Measurements from ENCODE around the gene CUTA. TPM values are rescaled to one million over a fixed set of nuclear protein-coding genes. Genes with fewer than 3 reads are reported as not detected.

CUTA gene
- total and polyA plus RNA-seq, 2 of the 13 experiments (the other 11 are each of a cell fraction or from before 2014, with no cell fraction given): 170 to 180 TPM

- WGBS (ENCODE audit: low lambda C conversion rate): 27% methylated on average over 22 of the region's 22 CpGs
These were observed 1.9 kb upstream of the CUTA start, which contains the start of gene SYNGAP1 for GRCh38 chr6:33419580-33420490. SYNGAP1 (plus strand) TSS chr6:33420065; CDS start chr6:33420265, 200 bp downstream.

GRCh38 chr6:33418690-33419291, 884 bp upstream of the CUTA start:
- WGBS (ENCODE audit: low lambda C conversion rate): 35% methylated on average over 8 of the region's 8 CpGs
- in situ Hi-C loops (cut with HindIII; ENCODE audit: extremely low pct_ligation_motif_present, low pct_unique_long_range_greater_than_20kb) (loop anchor here (10.0 to 25.0 kb wide), 2 partner anchors 131 to 214 kb away; partner anchors contain the start of genes B3GALT4, HSD17B8, PFDN6 and RGL2), intact Hi-C loops (cut with micrococcal nuclease; ENCODE audit: unreplicated experiment) (loop anchor here (1.0 kb wide), 2 partner anchors 8 to 27 kb away; partner anchors contain the start of gene KIFC1)
- Histone ChIP-seq H2AFZ (ENCODE audit: low read length) (no peak overlapping the region), H3K27me3 (ENCODE audit: control insufficient read depth in 1 of 2, insufficient read depth in 2 of 2, low read length in 2 of 2) (peaks cover 2 to 28% of the 10 kb centered on the region in 2 experiments; a peak in 3 of 5 replicates), H3K36me3 (replicated peaks in 1 of 2; ENCODE audit: control insufficient read depth in 1 of 2, insufficient read depth in 2 of 2, low read length in 2 of 2) (peaks cover 12 to 16% of the 10 kb centered on the region in 2 experiments), H3K4me1 (ENCODE audit: insufficient read depth, low read length) (peaks cover 42% of the 10 kb centered on the region), H4K20me1 (ENCODE audit: insufficient read depth, low read length) (no peaks in the 10 kb centered on the region), H3K4me2 (ENCODE audit: low read depth, low read length) (peak overlapping the region; percentile 97), H3K9ac (ENCODE audit: insufficient read depth, low read depth, low read length) (peak overlapping the region; percentile 74), H3K4me3 (replicated peaks in 1 of 3; ENCODE audit: insufficient read depth in 1 of 3, low read depth in 2 of 3, low read length in 3 of 3) (peak overlapping the region; percentile 13 to 96 (median 44); a peak in 5 of 6 replicates), H3K79me2 (ENCODE audit: insufficient read depth, low read length) (peaks cover 21% of the 10 kb centered on the region), H3K9me3 (ENCODE audit: low read length) (no peaks in the 10 kb centered on the region), H3K27ac (ENCODE audit: extremely low read length, insufficient read depth, low read length) (peak overlapping the region; percentile 71)
- no peak for FAIRE-seq
- CTCF ChIA-PET (ENCODE audit: low intra/inter-chr PET ratio, low total read pairs): no interaction called here
- no peak for ATAC-seq
- DNase-seq (ENCODE audit: low spot score): no peak
- BruUV-seq (replicated peaks): TSS peak; percentile 93
- POLR2A ChIA-PET: interaction anchor here (0.6 to 2.8 kb wide), 18 partner anchors 8 to 447 kb away, joined by 3 to 23 read pairs (median 6); partner anchors contain the start of genes PFDN6, RPS18, VPS52 and WDR46
- peak; percentile 5; the same call in 1 of the 2 replicates for TF ChIP-seq ZNF414 (CRISPR knock-in tag; IDR thresholded peaks at IDR 0.05)
- TF ChIP-seq MTF2 (CRISPR knock-in tag; IDR thresholded peaks at IDR 0.05; ENCODE audit: borderline replicate concordance): no peak
- TF ChIP-seq HNRNPLL (IDR thresholded peaks at IDR 0.05; ENCODE audit: low read depth, low read length, poor library complexity, severe bottlenecking): no peak
- TF ChIP-seq ADNP (CRISPR knock-in tag; IDR thresholded peaks at IDR 0.05): peak; percentile 26; the same call in 1 of the 2 replicates
- peak; percentile 27; the same call in 1 of the 2 replicates for TF ChIP-seq ARHGAP35 (CRISPR knock-in tag; IDR thresholded peaks at IDR 0.05; ENCODE audit: borderline replicate concordance)
- TF ChIP-seq BORCS8-MEF2B (CRISPR knock-in tag; IDR thresholded peaks at IDR 0.05): no peak
- no peak for TF ChIP-seq ZNF570 (CRISPR knock-in tag; IDR thresholded peaks at IDR 0.05; ENCODE audit: borderline replicate concordance)
- no peak for TF ChIP-seq ZNF280B (CRISPR knock-in tag; IDR thresholded peaks at IDR 0.05; ENCODE audit: borderline replicate concordance)

More at GRCh38 chr6:33419580-33420490, 1.9 kb upstream of the CUTA start, which contains the start of gene SYNGAP1:
- no peak for TF ChIP-seq ZSCAN12 (CRISPR knock-in tag; IDR thresholded peaks at IDR 0.05)
- no peak for TF ChIP-seq CHD2 (IDR thresholded peaks at IDR 0.05; ENCODE audit: low read depth, low read length)
- peak; percentile 60; the same call in 1 of the 2 replicates for TF ChIP-seq ZSCAN25 (CRISPR knock-in tag; IDR thresholded peaks at IDR 0.05)
- TF ChIP-seq ZNF740 (CRISPR knock-in tag; IDR thresholded peaks at IDR 0.05): 0 out of 2 replicates have a peak, but pooled peaks have one; percentile 7
- peaks cover 49% of the 10 kb centered on the region for H3K4me1 ChIP-seq (ENCODE audit: insufficient read depth, low read length)
- peaks cover 7 to 10% of the 10 kb centered on the region in 2 experiments for H3K36me3 ChIP-seq (replicated peaks in 1 of 2; ENCODE audit: control insufficient read depth in 1 of 2, insufficient read depth in 2 of 2, low read length in 2 of 2)
- H3K9ac ChIP-seq (ENCODE audit: insufficient read depth, low read depth, low read length): peak within 1 kb of the TSS; percentile 74; the same call in 1 of the 2 replicates
- peak within 1 kb of the TSS in 1 of 3 experiments; percentile 96; a peak in 1 of 6 replicates for H3K4me3 ChIP-seq (replicated peaks in 1 of 3; ENCODE audit: insufficient read depth in 1 of 3, low read depth in 2 of 3, low read length in 3 of 3)
- peak within 1 kb of the TSS; percentile 97 for H3K4me2 ChIP-seq (ENCODE audit: low read depth, low read length)
- DNase-seq (ENCODE audit: low spot score): no peak
- H3K79me2 ChIP-seq (ENCODE audit: insufficient read depth, low read length): peaks cover 21% of the 10 kb centered on the region
- ChIA-PET CTCF (ENCODE audit: low intra/inter-chr PET ratio, low total read pairs) (no interaction called here), POLR2A (interaction anchor here (0.6 to 2.7 kb wide), 4 partner anchors 10 to 107 kb away, joined by 3 to 23 read pairs (median 6); no protein-coding TSS in a partner anchor)
- H4K20me1 ChIP-seq (ENCODE audit: insufficient read depth, low read length): no peaks in the 10 kb centered on the region
- ATAC-seq: no peak
- FAIRE-seq: no peak
- peaks cover 2 to 35% of the 10 kb centered on the region in 2 experiments; a peak in 3 of 5 replicates for H3K27me3 ChIP-seq (ENCODE audit: control insufficient read depth in 1 of 2, insufficient read depth in 2 of 2, low read length in 2 of 2)
- intact Hi-C loops (cut with micrococcal nuclease; ENCODE audit: unreplicated experiment): no loop called here
- H3K27ac ChIP-seq (ENCODE audit: extremely low read length, insufficient read depth, low read length): no peak within 1 kb of the TSS
- peak within 1 kb of the TSS; percentile 33 for H2AFZ ChIP-seq (ENCODE audit: low read length)
- no TSS peak for BruUV-seq (replicated peaks)
- no peaks in the 10 kb centered on the region for H3K9me3 ChIP-seq (ENCODE audit: low read length)
- in situ Hi-C loops (cut with HindIII; ENCODE audit: extremely low pct_ligation_motif_present, low pct_unique_long_range_greater_than_20kb): loop anchor here (10.0 to 25.0 kb wide), 2 partner anchors 133 to 215 kb away; partner anchors contain the start of genes B3GALT4, HSD17B8, PFDN6 and RGL2

Data from HepG2 (cell line).